HepG2 (cell line): ENCODE measurements around the gene PPP1R16B. TPM values are rescaled to one million over a fixed set of nuclear protein-coding genes. Genes with fewer than 3 reads are reported as not detected.

Experiments used
- CAMTA2 ChIP-seq: sonication (generic); formaldehyde crosslinking; IDR thresholded peaks from 2 replicates; pipeline ENCODE4 v1.4.0; 2020; ENCODE audit warnings: mild to moderate bottlenecking, missing genetic modification reagents, borderline replicate concordance
- CBX2 ChIP-seq, 2 experiments: fragments of 200-600 bp in 1 of 2; sonication (generic); formaldehyde crosslinking in 1 of 2; IDR thresholded peaks; 2 replicates each; pipeline versions ENCODE4 v1.7.0 to v1.8.1; 2018 to 2022; ENCODE audit warnings: low read depth in 2 of 2, low read length in 1 of 2, mild to moderate bottlenecking in 1 of 2, missing genetic modification reagents in 1 of 2
- CCAR2 ChIP-seq: fragments of 200-400 bp; formaldehyde crosslinking; optimal IDR thresholded peaks from 2 replicates; pipeline ENCODE3; 2018; ENCODE audit warnings: low read depth, mild to moderate bottlenecking, low read length, moderate library complexity
- HOXA9 ChIP-seq: sonication (generic); formaldehyde crosslinking; IDR thresholded peaks from 2 replicates; pipeline ENCODE4 v1.8.1; 2022; ENCODE audit warnings: missing genetic modification reagents, mild to moderate bottlenecking, moderate library complexity, borderline replicate concordance
- MIXL1 ChIP-seq: IDR thresholded peaks from 2 replicates; pipeline ENCODE4 v1.6.1; 2016
- MTA1 ChIP-seq: sonication (generic); formaldehyde crosslinking; IDR thresholded peaks from 2 replicates; pipeline ENCODE4 v1.4.0; 2020; ENCODE audit warnings: missing genetic modification reagents, mild to moderate bottlenecking, borderline replicate concordance
- PHF20 ChIP-seq: sonication (generic); formaldehyde crosslinking; IDR thresholded peaks from 2 replicates; pipeline ENCODE4 v1.5.0; 2020; ENCODE audit warnings: mild to moderate bottlenecking, missing genetic modification reagents
- REXO4 ChIP-seq: sonication (generic); formaldehyde crosslinking; IDR thresholded peaks from 2 replicates; pipeline ENCODE4 v1.8.0; 2022; ENCODE audit warnings: missing genetic modification reagents, mild to moderate bottlenecking, borderline replicate concordance
- TBX3 ChIP-seq: fragments of 450-650 bp; IDR thresholded peaks from 2 replicates; pipeline ENCODE4 v1.6.1; 2017; ENCODE audit warnings: antibody characterized with exemption, mild to moderate bottlenecking, inconsistent platforms, borderline replicate concordance
- TCF7L2 ChIP-seq: IDR thresholded peaks from 2 replicates; pipeline ENCODE4 v1.6.1; 2011; ENCODE audit warnings: mild to moderate bottlenecking, low read depth, low read length, moderate library complexity
- TEAD3 ChIP-seq: optimal IDR thresholded peaks from 2 replicates; pipeline ENCODE3; 2016; ENCODE audit warnings: borderline replicate concordance
- TFE3 ChIP-seq: IDR thresholded peaks from 2 replicates; pipeline ENCODE4 v1.6.1; 2016
- ZBTB14 ChIP-seq: sonication (generic); formaldehyde crosslinking; IDR thresholded peaks from 2 replicates; pipeline ENCODE4 v1.4.0; 2020; ENCODE audit warnings: missing genetic modification reagents
- ZEB1 ChIP-seq: IDR thresholded peaks from 2 replicates; pipeline ENCODE4 v1.6.1; 2012; ENCODE audit warnings: mild to moderate bottlenecking, low read depth, inconsistent platforms; ENCODE audit not compliant: insufficient replicate concordance
- ZNF280D ChIP-seq: sonication (generic); formaldehyde crosslinking; IDR thresholded peaks from 2 replicates; pipeline ENCODE4 v1.5.1; 2020; ENCODE audit warnings: mild to moderate bottlenecking, missing genetic modification reagents
- ZNF597 ChIP-seq: sonication (generic); formaldehyde crosslinking; IDR thresholded peaks from 2 replicates; pipeline ENCODE4 v1.5.0; 2020; ENCODE audit warnings: missing genetic modification reagents
- ZNF740 ChIP-seq: sonication (generic); formaldehyde crosslinking; IDR thresholded peaks from 2 replicates; pipeline ENCODE4 v1.4.0; 2020; ENCODE audit warnings: missing genetic modification reagents
- polyA plus RNA-seq, 8 experiments: library from polyadenylated mRNA; depleted of rRNA in 3 of 8; stranded (reverse) in 7 of 8; unstranded in 1 of 8; fragments of >200 nt; fragmentation: Illumina TruSeq in 4 of 8; extraction: Trizol in 4 of 8; gene quantifications; 2 replicates each; pipeline versions ENCODE4 v1.2.1 to v1.2.3, GENCODE V29; 2011 to 2016; ENCODE audit warnings: low read depth in 4 of 8, missing spikeins in 1 of 8, mixed read lengths in 1 of 8; ENCODE audit not compliant: insufficient read depth in 1 of 8
- total RNA-seq, 5 experiments: library from RNA; depleted of rRNA; stranded (reverse); fragments of >200 nt; fragmentation: Illumina TruSeq; extraction: Trizol; gene quantifications; 2 replicates each; pipeline ENCODE4 v1.2.3, GENCODE V29; 2016; ENCODE audit warnings: low read depth in 1 of 5

Gene PPP1R16B
- total and polyA plus RNA-seq, 2 of the 13 experiments (the other 11 are each of a cell fraction or from before 2014, with no cell fraction given) = 0.02 to 0.11 TPM

GRCh38 chr20:38926142-38926933 lies 120.8 kb downstream of the PPP1R16B start, which contains the start of gene FAM83D (continued):
- TF ChIP-seq CAMTA2 (peak; percentile 78; the same call in 1 of the 2 replicates), TEAD3 (CRISPR knock-in tag) (peak; percentile 93), HOXA9 (CRISPR knock-in tag) (no peak), ZNF740 (peak; percentile 60), ZNF280D (peak; percentile 100), TCF7L2 (no peak), ZEB1 (peak; percentile 80), ZNF597 (peak; percentile 70; the same call in 1 of the 2 replicates), REXO4 (CRISPR knock-in tag) (peak; percentile 92; the same call in 1 of the 2 replicates), TFE3 (CRISPR knock-in tag) (peak; percentile 54; the same call in 1 of the 2 replicates), CCAR2 (peak; percentile 76), MTA1 (CRISPR knock-in tag) (peak; percentile 91; the same call in 1 of the 2 replicates), MIXL1 (peak; percentile 55; the same call in 1 of the 2 replicates), TBX3 (peak; percentile 60; the same call in 1 of the 2 replicates), ZBTB14 (CRISPR knock-in tag) (no peak; the same call in 1 of the 2 replicates), CBX2 (IDR thresholded peaks at IDR 0.05; ENCODE audit: low read depth, low read length) (no peak), CBX2 (CRISPR knock-in tag; IDR thresholded peaks at IDR 0.05; ENCODE audit: low read depth) (0 out of 2 replicates have a peak, but pooled peaks have one; percentile 65), PHF20 (no peak; the same call in 1 of the 2 replicates)
